ENCODE results near the gene DOHH. TPM values are rescaled to one million over a fixed set of nuclear protein-coding genes. Genes with fewer than 3 reads are reported as not detected.

The DOHH gene
- total and polyA plus RNA-seq, 2 donors (not counting 3 experiments of a cell fraction or from before 2014, with no cell fraction given) = 8.7 to 15.2 TPM

DNA sequence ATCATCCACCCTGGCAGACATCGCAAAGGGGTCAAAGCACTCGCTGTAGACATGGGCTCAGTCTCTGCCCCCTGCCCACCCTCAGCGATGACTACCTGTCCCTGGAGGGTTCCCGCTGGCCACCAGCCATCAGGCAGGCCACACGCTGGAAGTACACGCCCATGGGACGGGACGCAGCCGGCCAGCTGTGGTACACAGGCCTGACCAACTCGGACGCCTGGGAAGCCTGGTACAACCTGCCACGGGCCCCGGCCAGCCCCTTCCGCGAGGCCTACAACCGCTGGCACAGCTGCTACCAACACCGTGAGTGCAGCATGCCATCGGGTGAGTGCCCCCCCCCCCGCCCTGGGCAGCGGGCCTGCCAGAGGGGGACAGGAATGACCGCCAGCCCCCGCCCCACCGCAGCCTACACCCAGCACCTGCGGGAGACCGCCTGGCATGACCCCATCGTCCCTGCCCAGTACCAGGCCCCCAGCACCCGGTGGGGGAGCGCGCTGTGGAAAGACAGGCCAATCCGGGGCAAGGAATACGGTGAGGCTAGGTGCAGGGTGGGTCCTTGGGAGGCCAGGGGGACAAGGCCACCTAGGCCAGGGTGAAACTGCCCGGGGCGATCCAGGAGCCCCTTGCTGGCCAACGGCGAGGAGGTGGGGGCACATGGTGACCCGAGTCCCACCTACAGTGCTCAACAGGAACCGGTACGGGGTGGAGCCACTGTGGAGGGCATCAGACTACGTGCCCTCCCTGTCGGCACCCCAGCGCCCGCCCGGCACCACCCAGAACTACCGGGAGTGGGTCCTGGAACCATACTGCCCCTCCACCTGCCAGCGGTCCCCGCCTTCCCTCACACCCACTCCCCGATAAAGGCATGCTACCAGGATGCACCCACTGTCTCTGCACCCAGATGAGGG is 42.9 kb upstream of the DOHH start:
- no peaks in the 10 kb centered on the region for H3K79me2 ChIP-seq (ENCODE audit: control insufficient read depth, insufficient read depth, low read length)
- no peaks in the 10 kb centered on the region for H3K4me1 ChIP-seq (ENCODE audit: control insufficient read depth, extremely low read depth, insufficient read depth, low read length)
- DNase-seq (ENCODE audit: low read depth, low spot score) (no peak), FAIRE-seq (no peak)
- H3K9me3 ChIP-seq (replicated peaks; ENCODE audit: control insufficient read depth, insufficient read depth, low read length) = no peaks in the 10 kb centered on the region
- H3K9me1 ChIP-seq (replicated peaks; ENCODE audit: control insufficient read depth, extremely low read depth, insufficient read depth, low read length) = no peaks in the 10 kb centered on the region
- H3K27ac ChIP-seq (ENCODE audit: insufficient read depth, low read depth, low read length) = no peak overlapping the region
- peaks cover 0 to 10% of the 10 kb centered on the region in 2 experiments for H3K36me3 ChIP-seq (ENCODE audit: control insufficient read depth in 2 of 2, extremely low read depth in 1 of 2, insufficient read depth in 2 of 2, low read length in 2 of 2)
- POLR2A ChIA-PET = no interaction called here
- dilution Hi-C loops (cut with MboI; ENCODE audit: extremely low pct_ligation_motif_present, low sequenced_read_pairs) = no loop called here
- H3K4me2 ChIP-seq (ENCODE audit: insufficient read depth, low read length) = no peak overlapping the region
- no peak overlapping the region for H2AFZ ChIP-seq (ENCODE audit: low read depth, low read length)
- CTCF ChIA-PET = interaction anchor here (1.4 to 2.8 kb wide), 4 partner anchors 13 to 168 kb away, joined by 4 to 34 read pairs (median 25); partner anchors contain the start of genes MFSD12 and TJP3
- no peak overlapping the region for H3K9ac ChIP-seq (replicated peaks; ENCODE audit: extremely low read depth, insufficient read depth, low read length)
- intact Hi-C loops (cut with micrococcal nuclease) = no loop called here
- TF ChIP-seq EZH2 (IDR thresholded peaks at IDR 0.05; ENCODE audit: borderline replicate concordance, low read depth, low read length, severe bottlenecking) (no peak), POLR2AphosphoS5 (IDR thresholded peaks at IDR 0.05; ENCODE audit: insufficient read depth, low read depth, low read length) (no peak), JUN (IDR thresholded peaks at IDR 0.05; ENCODE audit: borderline replicate concordance, insufficient read depth, insufficient read length, low read depth) (no peak), MYC (IDR thresholded peaks at IDR 0.05; ENCODE audit: low read depth, low read length) (no peak), GATA2 (IDR thresholded peaks at IDR 0.05; ENCODE audit: insufficient read depth, insufficient read length, low read depth, low read length) (no peak), POLR2A (IDR thresholded peaks at IDR 0.05; ENCODE audit: low read depth, low read length) (no peak), FOS (IDR thresholded peaks at IDR 0.05; ENCODE audit: borderline replicate concordance, insufficient read depth, low read length) (no peak)
- TF ChIP-seq, protein P1, sequence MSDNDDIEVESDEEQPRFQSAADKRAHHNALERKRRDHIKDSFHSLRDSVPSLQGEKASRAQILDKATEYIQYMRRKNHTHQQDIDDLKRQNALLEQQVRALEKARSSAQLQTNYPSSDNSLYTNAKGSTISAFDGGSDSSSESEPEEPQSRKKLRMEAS (IDR thresholded peaks at IDR 0.05; ENCODE audit: insufficient read depth, insufficient read length) = no peak
- TF ChIP-seq, protein P2, sequence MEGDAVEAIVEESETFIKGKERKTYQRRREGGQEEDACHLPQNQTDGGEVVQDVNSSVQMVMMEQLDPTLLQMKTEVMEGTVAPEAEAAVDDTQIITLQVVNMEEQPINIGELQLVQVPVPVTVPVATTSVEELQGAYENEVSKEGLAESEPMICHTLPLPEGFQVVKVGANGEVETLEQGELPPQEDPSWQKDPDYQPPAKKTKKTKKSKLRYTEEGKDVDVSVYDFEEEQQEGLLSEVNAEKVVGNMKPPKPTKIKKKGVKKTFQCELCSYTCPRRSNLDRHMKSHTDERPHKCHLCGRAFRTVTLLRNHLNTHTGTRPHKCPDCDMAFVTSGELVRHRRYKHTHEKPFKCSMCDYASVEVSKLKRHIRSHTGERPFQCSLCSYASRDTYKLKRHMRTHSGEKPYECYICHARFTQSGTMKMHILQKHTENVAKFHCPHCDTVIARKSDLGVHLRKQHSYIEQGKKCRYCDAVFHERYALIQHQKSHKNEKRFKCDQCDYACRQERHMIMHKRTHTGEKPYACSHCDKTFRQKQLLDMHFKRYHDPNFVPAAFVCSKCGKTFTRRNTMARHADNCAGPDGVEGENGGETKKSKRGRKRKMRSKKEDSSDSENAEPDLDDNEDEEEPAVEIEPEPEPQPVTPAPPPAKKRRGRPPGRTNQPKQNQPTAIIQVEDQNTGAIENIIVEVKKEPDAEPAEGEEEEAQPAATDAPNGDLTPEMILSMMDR (IDR thresholded peaks at IDR 0.05; ENCODE audit: extremely low read depth in 1 of 2, insufficient read depth in 1 of 2, low read depth in 1 of 2, low read length in 2 of 2) = no peak
- BruUV-seq (replicated peaks) = no TSS peak
- no peaks in the 10 kb centered on the region for H3K27me3 ChIP-seq (ENCODE audit: control insufficient read depth in 2 of 2, insufficient read depth in 2 of 2, low read length in 2 of 2)
- H3K4me3 ChIP-seq (replicated peaks in 1 of 3; ENCODE audit: insufficient read depth in 1 of 3, low read depth in 1 of 3, low read length in 3 of 3) = no peak overlapping the region
- no peaks in the 10 kb centered on the region for H4K20me1 ChIP-seq (replicated peaks; ENCODE audit: control insufficient read depth, extremely low read depth, insufficient read depth, low read length)

All from endothelial cell of umbilical vein (primary cell).